Measurements from ENCODE around the gene SP4.
A peak's percentile ranks its signal among the peaks of the same experiment; 100 is the strongest.
"Not testable (repeated sequence)": the region's sequence is repeated elsewhere in the genome, so short reads cannot be mapped to it uniquely, and the experiment has no call there.

Gene SP4

DNA sequence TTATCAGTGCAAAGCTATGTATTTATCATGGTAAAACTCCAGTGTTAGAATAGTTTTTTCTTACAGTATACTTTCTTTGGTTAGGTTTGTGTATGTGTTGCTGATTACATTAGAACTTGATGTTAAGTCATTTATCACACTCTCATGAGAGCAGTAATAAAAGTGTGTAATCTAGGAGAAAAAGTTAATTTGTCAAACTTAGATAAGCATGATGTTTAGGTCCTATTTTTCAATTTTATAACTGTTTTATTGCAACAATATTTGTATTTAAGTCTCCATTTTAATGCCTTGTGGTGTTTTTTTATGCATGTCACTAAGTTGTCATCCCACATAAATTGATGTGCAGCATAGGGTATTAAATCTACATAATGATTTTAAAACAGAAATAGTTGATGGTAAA is 86.2 kb downstream of the SP4 start:
- no peak overlapping the region for H3K4me3 ChIP-seq (ENCODE audit: low read length)
- no peak for DNase-seq (ENCODE audit: low read depth)
- no peak for TF ChIP-seq CTCF (conservative IDR thresholded peaks at IDR 0.05; ENCODE audit: low read depth, low read length)

DNA sequence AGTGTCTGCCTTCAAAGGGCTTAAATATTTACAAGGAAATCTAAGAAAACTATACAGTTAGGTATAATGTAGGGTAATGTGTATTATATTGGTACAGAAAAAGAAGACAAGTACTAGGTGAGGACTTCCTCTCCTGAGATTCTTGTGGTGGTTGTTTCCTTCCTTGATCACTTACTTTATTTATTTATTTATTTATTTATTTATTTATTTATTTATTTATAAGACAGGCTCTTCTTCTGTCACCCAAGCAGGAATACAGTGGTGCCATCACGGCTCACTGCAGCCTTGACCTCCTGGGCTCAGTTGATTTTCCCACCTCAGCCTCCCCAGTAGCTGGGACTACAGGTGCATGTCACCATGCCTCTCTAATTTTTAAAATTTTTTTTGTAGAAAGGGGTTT is 96.8 kb downstream of the SP4 start:
- no peak for TF ChIP-seq CTCF (conservative IDR thresholded peaks at IDR 0.05; ENCODE audit: low read depth, low read length)
- no peak overlapping the region for H3K4me3 ChIP-seq (ENCODE audit: low read length)
- no peak for DNase-seq (ENCODE audit: low read depth)

- TF ChIP-seq CTCF (conservative IDR thresholded peaks at IDR 0.05; ENCODE audit: low read depth, low read length) = peak; percentile 55
- DNase-seq (ENCODE audit: low read depth) = no peak
- H3K4me3 ChIP-seq (ENCODE audit: low read length) = no peak overlapping the region
Measured at GRCh38 chr7:21526007-21526406, 98.1 kb downstream of the SP4 start.

- H3K4me3 ChIP-seq (ENCODE audit: low read length) = no peak overlapping the region
- no peak for DNase-seq (ENCODE audit: low read depth)
- TF ChIP-seq CTCF (conservative IDR thresholded peaks at IDR 0.05; ENCODE audit: low read depth, low read length) = no peak
Measured at GRCh38 chr7:21526448-21526847, 98.6 kb downstream of the SP4 start.

DNA sequence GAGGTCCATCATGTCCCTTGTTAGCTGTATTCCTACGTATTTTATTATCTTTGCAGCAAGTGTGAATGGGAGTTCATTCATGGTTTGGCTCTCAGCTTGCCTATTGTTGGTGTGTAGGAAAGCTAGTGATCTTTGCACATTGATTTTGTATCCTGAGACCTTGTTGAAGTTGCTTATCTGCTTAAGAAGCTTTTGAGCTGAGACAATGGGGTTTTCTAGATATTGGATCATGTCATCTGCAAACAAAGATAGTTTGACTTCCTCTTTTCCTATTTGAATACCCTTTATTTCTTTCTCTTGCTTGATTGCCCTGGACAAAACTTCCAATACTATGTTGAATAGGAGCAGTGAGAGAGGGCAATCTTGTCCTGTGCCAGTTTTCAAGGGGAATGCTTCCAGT is 104.6 kb downstream of the SP4 start:
- DNase-seq (ENCODE audit: low read depth); H3K4me3 ChIP-seq (ENCODE audit: low read length): not testable (repeated sequence)

DNA sequence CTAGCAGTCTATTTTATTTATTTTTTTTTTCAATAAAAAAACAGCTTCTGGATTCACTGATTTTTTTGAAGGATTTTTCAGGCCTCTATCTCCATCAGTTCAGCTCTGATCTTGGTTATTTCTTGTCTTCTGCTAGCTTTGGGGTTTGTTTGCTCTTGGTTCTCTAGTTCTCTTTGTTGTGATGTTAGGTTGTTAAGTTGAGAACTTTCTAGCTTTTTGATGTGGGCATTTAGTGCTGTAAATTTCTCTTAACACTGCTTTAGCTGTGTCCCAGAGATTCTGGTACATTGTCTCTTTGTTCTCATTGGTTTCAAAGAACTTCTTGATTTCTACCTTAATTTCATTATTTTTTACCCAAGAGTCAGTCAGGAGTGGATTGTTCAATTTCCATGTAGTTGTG is 105.8 kb downstream of the SP4 start:
- DNase-seq (ENCODE audit: low read depth); H3K4me3 ChIP-seq (ENCODE audit: low read length): not testable (repeated sequence)

DNA sequence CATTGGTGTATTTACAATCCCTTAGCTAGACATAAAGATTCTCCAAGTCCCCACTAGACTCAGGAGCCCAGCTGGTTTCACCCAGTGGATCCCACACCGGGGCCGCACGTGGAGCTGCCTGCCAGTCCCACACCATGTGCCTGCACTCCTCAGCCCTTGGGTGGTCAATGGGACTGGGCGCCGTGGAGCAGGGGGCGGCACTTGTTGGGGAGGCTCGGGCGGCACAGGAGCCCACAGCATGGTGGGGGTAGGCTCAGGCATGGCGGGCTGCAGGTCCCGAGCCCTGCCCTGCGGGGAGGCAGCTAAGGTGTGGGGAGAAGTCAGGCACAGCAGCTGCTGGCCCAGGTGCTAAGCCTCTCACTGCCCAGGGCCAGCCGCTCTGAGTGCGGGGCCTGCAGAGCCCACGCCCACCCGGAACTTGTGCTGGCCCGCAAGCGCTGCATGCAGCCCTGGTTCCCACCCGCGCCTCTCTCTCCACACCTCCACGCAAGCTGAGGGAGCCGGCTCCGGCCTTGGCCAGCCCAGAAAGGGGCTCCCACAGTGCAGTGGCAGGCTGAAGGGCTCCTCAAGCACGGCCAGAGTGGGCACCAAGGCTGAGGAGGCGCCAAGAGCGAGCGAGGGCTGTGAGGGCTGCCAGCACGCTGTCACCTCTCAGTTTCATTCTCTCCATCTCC is 108.7 kb downstream of the SP4 start:
- DNase-seq (ENCODE audit: low read depth); H3K4me3 ChIP-seq (ENCODE audit: low read length): not testable (repeated sequence)

DNA sequence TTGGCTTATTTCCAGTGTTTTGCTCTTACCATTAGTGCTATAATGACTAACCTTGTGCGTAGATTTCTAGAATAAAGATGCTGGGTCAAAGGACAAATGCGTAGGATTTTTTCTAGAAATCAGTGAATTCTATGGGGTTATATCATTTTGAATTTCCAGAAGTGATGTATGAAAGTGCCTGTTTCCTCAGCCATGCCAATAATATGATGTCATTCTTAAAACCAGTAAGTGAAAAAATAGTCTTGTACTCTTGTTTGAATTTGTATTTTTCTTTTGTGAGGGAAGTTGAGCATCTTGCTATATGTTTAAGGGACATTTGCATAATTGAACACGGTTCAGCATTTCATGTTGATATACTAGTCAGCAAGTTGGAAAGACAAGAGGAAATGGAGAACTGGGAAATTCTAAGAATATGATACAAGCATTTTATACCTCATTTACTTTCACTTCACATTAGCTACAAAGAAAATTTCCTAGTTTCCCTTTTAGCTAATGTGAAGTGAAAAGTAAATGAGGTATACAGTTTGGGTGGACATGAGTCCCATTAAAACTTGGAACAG is 111.1 kb downstream of the SP4 start:
- no peak for DNase-seq (ENCODE audit: low read depth)
- TF ChIP-seq CTCF (conservative IDR thresholded peaks at IDR 0.05; ENCODE audit: low read depth, low read length) = no peak
- H3K4me3 ChIP-seq (ENCODE audit: low read length) = no peak overlapping the region
